ENCODE results near the gene POU2F2. TPM values are rescaled to one million over a fixed set of nuclear protein-coding genes. Genes with fewer than 3 reads are reported as not detected.

Gene POU2F2
- total and polyA plus RNA-seq, 9 of the 15 experiments (the other 6 are each of a cell fraction or from before 2014, with no cell fraction given): 0.03 to 0.68 (median 0.14) TPM

GRCh38 chr19:42071247-42071646 lies 61.0 kb downstream of the POU2F2 start:
- WGBS (ENCODE audit: insufficient coverage, low coverage, missing lambda C conversion rate): 69% methylated on average over 6 of the region's 12 CpGs
- ChIA-PET CTCF (ENCODE audit: low intra/inter-chr PET ratio) (no interaction called here), POLR2A (interaction anchor here (0.6 kb wide), 1 partner anchor 176 kb away, joined by 3 read pairs; no protein-coding TSS in a partner anchor)
- in situ Hi-C loops (cut with MboI) (no loop called here), intact Hi-C loops (cut with micrococcal nuclease) (no loop called here)
- BruUV-seq (replicated peaks): no TSS peak
- H3K27ac ChIP-seq (ENCODE audit: extremely low read depth, low read depth, low read length): no peak overlapping the region
- H3K27me3 ChIP-seq (ENCODE audit: control insufficient read depth in 2 of 2, insufficient read depth in 2 of 2, low read length in 2 of 2): peaks cover 12 to 25% of the 10 kb centered on the region in 2 experiments; a peak in 4 of 5 replicates
- ATAC-seq (no peak), FAIRE-seq (no peak), DNase-seq (ENCODE audit: extremely low read depth in 1 of 4, low spot score in 3 of 4) (no peak)
- no peak overlapping the region for H3K4me2 ChIP-seq (ENCODE audit: insufficient read depth, low read length)
- no peaks in the 10 kb centered on the region for H3K9me1 ChIP-seq (ENCODE audit: control insufficient read depth, insufficient read depth, low read length)
- H3K79me2 ChIP-seq (ENCODE audit: control insufficient read depth, insufficient read depth, low read length): peaks cover 16% of the 10 kb centered on the region
- H3K36me3 ChIP-seq (ENCODE audit: control insufficient read depth, insufficient read depth, low read length): no peaks in the 10 kb centered on the region
- no peak overlapping the region for H3K9ac ChIP-seq (ENCODE audit: insufficient read depth in 1 of 2, low read depth in 2 of 2, low read length in 2 of 2)
- no peaks in the 10 kb centered on the region for H3K9me3 ChIP-seq (replicated peaks; ENCODE audit: control insufficient read depth, insufficient read depth, low read depth, low read length)
- peaks cover 8 to 29% of the 10 kb centered on the region in 2 experiments for H3K4me1 ChIP-seq (replicated peaks in 1 of 2; ENCODE audit: control insufficient read depth in 2 of 2, insufficient read depth in 2 of 2, low read length in 2 of 2)
- H2AFZ ChIP-seq (ENCODE audit: low read depth, low read length): no peak overlapping the region
- no peak overlapping the region for H3K4me3 ChIP-seq
- H4K20me1 ChIP-seq (replicated peaks; ENCODE audit: control insufficient read depth, insufficient read depth, low read length): no peaks in the 10 kb centered on the region
- TF ChIP-seq SREBF1 (IDR thresholded peaks at IDR 0.05; ENCODE audit: borderline replicate concordance, low read depth, low read length) (no peak), SETDB1 (IDR thresholded peaks at IDR 0.05; ENCODE audit: low read length) (no peak), ZNF263 (CRISPR knock-in tag; IDR thresholded peaks at IDR 0.05; ENCODE audit: borderline replicate concordance) (no peak), PHF20 (IDR thresholded peaks at IDR 0.05; ENCODE audit: partially characterized antibody) (no peak), CBFA2T2 (conservative IDR thresholded peaks at IDR 0.05) (no peak), ZNF512 (tag; IDR thresholded peaks at IDR 0.05) (no peak), SMARCE1 (IDR thresholded peaks at IDR 0.05) (no peak), CBFA2T3 (IDR thresholded peaks at IDR 0.05) (no peak), ZC3H4 (CRISPR knock-in tag; IDR thresholded peaks at IDR 0.05; ENCODE audit: borderline replicate concordance) (no peak), L3MBTL2 (IDR thresholded peaks at IDR 0.05) (no peak), ZFP1 (CRISPR knock-in tag; IDR thresholded peaks at IDR 0.05) (no peak)
- TF ChIP-seq, protein P1, sequence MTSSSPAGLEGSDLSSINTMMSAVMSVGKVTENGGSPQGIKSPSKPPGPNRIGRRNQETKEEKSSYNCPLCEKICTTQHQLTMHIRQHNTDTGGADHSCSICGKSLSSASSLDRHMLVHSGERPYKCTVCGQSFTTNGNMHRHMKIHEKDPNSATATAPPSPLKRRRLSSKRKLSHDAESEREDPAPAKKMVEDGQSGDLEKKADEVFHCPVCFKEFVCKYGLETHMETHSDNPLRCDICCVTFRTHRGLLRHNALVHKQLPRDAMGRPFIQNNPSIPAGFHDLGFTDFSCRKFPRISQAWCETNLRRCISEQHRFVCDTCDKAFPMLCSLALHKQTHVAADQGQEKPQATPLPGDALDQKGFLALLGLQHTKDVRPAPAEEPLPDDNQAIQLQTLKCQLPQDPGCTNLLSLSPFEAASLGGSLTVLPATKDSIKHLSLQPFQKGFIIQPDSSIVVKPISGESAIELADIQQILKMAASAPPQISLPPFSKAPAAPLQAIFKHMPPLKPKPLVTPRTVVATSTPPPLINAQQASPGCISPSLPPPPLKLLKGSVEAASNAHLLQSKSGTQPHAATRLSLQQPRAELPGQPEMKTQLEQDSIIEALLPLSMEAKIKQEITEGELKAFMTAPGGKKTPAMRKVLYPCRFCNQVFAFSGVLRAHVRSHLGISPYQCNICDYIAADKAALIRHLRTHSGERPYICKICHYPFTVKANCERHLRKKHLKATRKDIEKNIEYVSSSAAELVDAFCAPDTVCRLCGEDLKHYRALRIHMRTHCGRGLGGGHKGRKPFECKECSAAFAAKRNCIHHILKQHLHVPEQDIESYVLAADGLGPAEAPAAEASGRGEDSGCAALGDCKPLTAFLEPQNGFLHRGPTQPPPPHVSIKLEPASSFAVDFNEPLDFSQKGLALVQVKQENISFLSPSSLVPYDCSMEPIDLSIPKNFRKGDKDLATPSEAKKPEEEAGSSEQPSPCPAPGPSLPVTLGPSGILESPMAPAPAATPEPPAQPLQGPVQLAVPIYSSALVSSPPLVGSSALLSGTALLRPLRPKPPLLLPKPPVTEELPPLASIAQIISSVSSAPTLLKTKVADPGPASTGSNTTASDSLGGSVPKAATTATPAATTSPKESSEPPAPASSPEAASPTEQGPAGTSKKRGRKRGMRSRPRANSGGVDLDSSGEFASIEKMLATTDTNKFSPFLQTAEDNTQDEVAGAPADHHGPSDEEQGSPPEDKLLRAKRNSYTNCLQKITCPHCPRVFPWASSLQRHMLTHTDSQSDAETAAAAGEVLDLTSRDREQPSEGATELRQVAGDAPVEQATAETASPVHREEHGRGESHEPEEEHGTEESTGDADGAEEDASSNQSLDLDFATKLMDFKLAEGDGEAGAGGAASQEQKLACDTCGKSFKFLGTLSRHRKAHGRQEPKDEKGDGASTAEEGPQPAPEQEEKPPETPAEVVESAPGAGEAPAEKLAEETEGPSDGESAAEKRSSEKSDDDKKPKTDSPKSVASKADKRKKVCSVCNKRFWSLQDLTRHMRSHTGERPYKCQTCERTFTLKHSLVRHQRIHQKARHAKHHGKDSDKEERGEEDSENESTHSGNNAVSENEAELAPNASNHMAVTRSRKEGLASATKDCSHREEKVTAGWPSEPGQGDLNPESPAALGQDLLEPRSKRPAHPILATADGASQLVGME (CRISPR knock-in tag; IDR thresholded peaks at IDR 0.05): no peak
- TF ChIP-seq, protein P2, sequence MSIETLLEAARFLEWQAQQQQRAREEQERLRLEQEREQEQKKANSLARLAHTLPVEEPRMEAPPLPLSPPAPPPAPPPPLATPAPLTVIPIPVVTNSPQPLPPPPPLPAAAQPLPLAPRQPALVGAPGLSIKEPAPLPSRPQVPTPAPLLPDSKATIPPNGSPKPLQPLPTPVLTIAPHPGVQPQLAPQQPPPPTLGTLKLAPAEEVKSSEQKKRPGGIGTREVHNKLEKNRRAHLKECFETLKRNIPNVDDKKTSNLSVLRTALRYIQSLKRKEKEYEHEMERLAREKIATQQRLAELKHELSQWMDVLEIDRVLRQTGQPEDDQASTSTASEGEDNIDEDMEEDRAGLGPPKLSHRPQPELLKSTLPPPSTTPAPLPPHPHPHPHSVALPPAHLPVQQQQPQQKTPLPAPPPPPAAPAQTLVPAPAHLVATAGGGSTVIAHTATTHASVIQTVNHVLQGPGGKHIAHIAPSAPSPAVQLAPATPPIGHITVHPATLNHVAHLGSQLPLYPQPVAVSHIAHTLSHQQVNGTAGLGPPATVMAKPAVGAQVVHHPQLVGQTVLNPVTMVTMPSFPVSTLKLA (conservative IDR thresholded peaks at IDR 0.05): no peak

Data from K562 (cell line).